ENCODE data around the gene MAVS. TPM values are rescaled to one million over a fixed set of nuclear protein-coding genes. Genes with fewer than 3 reads are reported as not detected.

MAVS gene
- total and polyA plus RNA-seq, 2 donors (not counting 3 experiments of a cell fraction or from before 2014, with no cell fraction given): 18.8 to 40.7 TPM

DNA sequence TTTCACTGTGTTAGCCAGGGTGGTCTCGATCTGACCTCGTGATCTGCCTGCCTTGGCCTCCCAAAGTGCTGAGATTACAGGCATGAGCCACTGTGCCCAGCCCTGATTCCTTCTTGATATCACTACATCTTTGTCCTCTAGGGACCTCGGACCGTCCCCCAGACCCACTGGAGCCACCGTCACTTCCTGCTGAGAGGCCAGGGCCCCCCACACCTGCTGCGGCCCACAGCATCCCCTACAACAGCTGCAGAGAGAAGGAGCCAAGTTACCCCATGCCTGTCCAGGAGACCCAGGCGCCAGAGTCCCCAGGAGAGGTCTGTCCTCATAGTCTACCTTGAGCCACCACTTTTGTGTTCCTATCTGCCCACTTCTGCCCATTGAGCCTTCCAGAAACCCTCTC lies 14.6 kb downstream of the MAVS start:
- no peak overlapping the region for H3K9ac ChIP-seq (replicated peaks; ENCODE audit: extremely low read depth, insufficient read depth, low read length)
- intact Hi-C loops (cut with micrococcal nuclease): no loop called here
- no peaks in the 10 kb centered on the region for H3K9me3 ChIP-seq (replicated peaks; ENCODE audit: control insufficient read depth, insufficient read depth, low read length)
- POLR2A ChIA-PET: no interaction called here
- H3K36me3 ChIP-seq (ENCODE audit: control insufficient read depth in 2 of 2, extremely low read depth in 1 of 2, insufficient read depth in 2 of 2, low read length in 2 of 2): peaks cover 23 to 69% of the 10 kb centered on the region in 2 experiments
- BruUV-seq (replicated peaks): no TSS peak
- no peak overlapping the region for H2AFZ ChIP-seq (ENCODE audit: low read depth, low read length)
- no peak overlapping the region for H3K4me2 ChIP-seq (ENCODE audit: insufficient read depth, low read length)
- dilution Hi-C loops (cut with MboI; ENCODE audit: extremely low pct_ligation_motif_present, low sequenced_read_pairs): no loop called here
- no peak overlapping the region for H3K27ac ChIP-seq (ENCODE audit: insufficient read depth, low read depth, low read length)
- H3K4me1 ChIP-seq (ENCODE audit: control insufficient read depth, extremely low read depth, insufficient read depth, low read length): no peaks in the 10 kb centered on the region
- H3K4me3 ChIP-seq (replicated peaks in 1 of 3; ENCODE audit: insufficient read depth in 1 of 3, low read depth in 1 of 3, low read length in 3 of 3): no peak overlapping the region
- DNase-seq (ENCODE audit: low read depth, low spot score) (no peak), FAIRE-seq (no peak)
- no peaks in the 10 kb centered on the region for H4K20me1 ChIP-seq (replicated peaks; ENCODE audit: control insufficient read depth, extremely low read depth, insufficient read depth, low read length)
- no peaks in the 10 kb centered on the region for H3K79me2 ChIP-seq (ENCODE audit: control insufficient read depth, insufficient read depth, low read length)
- CTCF ChIA-PET: no interaction called here
- TF ChIP-seq POLR2A (IDR thresholded peaks at IDR 0.05; ENCODE audit: low read depth, low read length) (no peak), GATA2 (IDR thresholded peaks at IDR 0.05; ENCODE audit: insufficient read depth, insufficient read length, low read depth, low read length) (no peak), POLR2AphosphoS5 (IDR thresholded peaks at IDR 0.05; ENCODE audit: insufficient read depth, low read depth, low read length) (no peak), MAX (IDR thresholded peaks at IDR 0.05; ENCODE audit: insufficient read depth, insufficient read length) (no peak), FOS (IDR thresholded peaks at IDR 0.05; ENCODE audit: borderline replicate concordance, insufficient read depth, low read length) (no peak), CTCF (IDR thresholded peaks at IDR 0.05; ENCODE audit: extremely low read depth in 1 of 2, insufficient read depth in 1 of 2, low read depth in 1 of 2, low read length in 2 of 2) (no peak), MYC (IDR thresholded peaks at IDR 0.05; ENCODE audit: low read depth, low read length) (no peak), EZH2 (IDR thresholded peaks at IDR 0.05; ENCODE audit: borderline replicate concordance, low read depth, low read length, severe bottlenecking) (no peak), JUN (IDR thresholded peaks at IDR 0.05; ENCODE audit: borderline replicate concordance, insufficient read depth, insufficient read length, low read depth) (no peak)
- H3K27me3 ChIP-seq (ENCODE audit: control insufficient read depth in 2 of 2, insufficient read depth in 2 of 2, low read length in 2 of 2): no peaks in the 10 kb centered on the region
- no peaks in the 10 kb centered on the region for H3K9me1 ChIP-seq (replicated peaks; ENCODE audit: control insufficient read depth, extremely low read depth, insufficient read depth, low read length)
